ENCODE data around the gene MYO1G.

The MYO1G gene

GRCh38 chr7:44983742-44984477 is 5.1 kb upstream of the MYO1G start:
- Mint-ChIP-seq H3K27ac (ENCODE audit: low read depth) (peak overlapping the region; percentile 97), H3K4me3 (peak overlapping the region; percentile 94)

GRCh38 chr7:44982970-44983369 is 4.2 kb upstream of the MYO1G start:
- DNase-seq (ENCODE audit: low spot score in 2 of 2) (no peak), ATAC-seq (replicated peaks; ENCODE audit: extremely low read depth, poor library complexity, severe bottlenecking) (no peak)
- Mint-ChIP-seq H3K4me3 (peak overlapping the region; percentile 29), H3K4me1 (peaks cover 77% of the 10 kb centered on the region), H3K27ac (ENCODE audit: low read depth) (peak overlapping the region; percentile 64), H3K27me3 (no peaks in the 10 kb centered on the region), H3K9me3 (no peaks in the 10 kb centered on the region), H3K36me3 (ENCODE audit: insufficient read depth) (peaks cover 56% of the 10 kb centered on the region)

More at GRCh38 chr7:44983742-44984477, 5.1 kb upstream of the MYO1G start:
- H3K36me3 Mint-ChIP-seq (ENCODE audit: insufficient read depth): peaks cover 50% of the 10 kb centered on the region
- no peaks in the 10 kb centered on the region for H3K27me3 Mint-ChIP-seq
- H3K9me3 Mint-ChIP-seq: no peaks in the 10 kb centered on the region
- DNase-seq (ENCODE audit: low spot score in 2 of 2) (no peak), ATAC-seq (replicated peaks; ENCODE audit: extremely low read depth, poor library complexity, severe bottlenecking) (no peak)
- peaks cover 68% of the 10 kb centered on the region for H3K4me1 Mint-ChIP-seq

DNA sequence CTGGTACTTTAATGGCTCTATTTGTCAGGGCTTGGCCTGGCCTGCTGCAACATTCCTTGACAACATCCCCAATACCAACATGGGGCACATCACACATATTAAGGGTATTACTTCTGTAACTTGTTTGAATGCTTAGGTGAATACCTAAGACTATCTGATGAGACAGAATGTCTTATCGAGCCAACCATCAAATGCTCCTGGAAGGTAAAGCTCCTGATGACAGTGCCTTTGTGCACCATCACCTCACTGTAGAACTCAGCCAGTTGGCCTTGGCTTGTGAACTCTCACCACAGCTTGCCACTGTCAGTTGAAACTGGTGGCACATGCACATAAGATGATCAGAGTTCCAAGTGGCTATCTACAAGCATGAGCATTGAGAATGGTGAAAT is 3.7 kb upstream of the MYO1G start:
- Mint-ChIP-seq H3K4me3 (no peak overlapping the region), H3K4me1 (peaks cover 77% of the 10 kb centered on the region), H3K9me3 (no peaks in the 10 kb centered on the region), H3K27ac (ENCODE audit: low read depth) (peak overlapping the region; percentile 32), H3K27me3 (no peaks in the 10 kb centered on the region), H3K36me3 (ENCODE audit: insufficient read depth) (peaks cover 58% of the 10 kb centered on the region)
- no peak for DNase-seq (ENCODE audit: low spot score in 2 of 2)
- no peak for ATAC-seq (replicated peaks; ENCODE audit: extremely low read depth, poor library complexity, severe bottlenecking)

DNA sequence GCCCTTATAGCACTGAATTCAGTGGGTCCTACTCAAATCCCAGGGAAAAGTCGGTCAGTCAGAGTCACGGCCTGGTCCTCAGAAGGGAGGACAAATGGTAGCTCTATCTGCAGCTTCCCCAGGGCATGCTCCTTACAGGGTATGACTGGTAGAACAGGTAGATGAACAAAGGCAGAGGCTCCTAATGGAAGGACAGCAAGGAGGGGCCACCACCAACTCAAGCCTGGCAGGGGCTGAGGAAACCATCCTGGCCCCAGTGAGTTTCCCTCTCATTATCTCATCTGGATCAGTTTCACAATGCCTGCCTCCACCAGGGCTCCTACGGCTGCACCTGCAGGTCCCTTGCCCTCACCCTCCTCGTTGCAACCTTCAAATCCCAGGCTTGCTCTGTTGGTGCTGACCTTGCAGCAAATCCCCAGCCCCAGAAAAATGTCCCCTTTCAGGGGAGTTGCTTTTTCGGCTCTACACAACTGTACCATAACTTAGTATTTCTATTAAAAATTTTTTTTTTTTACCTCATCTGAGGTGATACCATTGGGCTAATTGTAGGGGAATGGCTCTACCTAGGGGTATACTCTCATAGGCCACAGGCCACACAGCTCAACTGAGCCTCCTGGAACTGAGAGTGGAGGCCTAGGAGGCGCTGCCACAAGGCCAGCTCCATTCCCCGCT is 2.4 kb upstream of the MYO1G start:
- Mint-ChIP-seq H3K27me3 (no peaks in the 10 kb centered on the region), H3K9me3 (no peaks in the 10 kb centered on the region), H3K4me1 (peaks cover 80% of the 10 kb centered on the region), H3K4me3 (peak overlapping the region; percentile 98), H3K36me3 (ENCODE audit: insufficient read depth) (peaks cover 59% of the 10 kb centered on the region), H3K27ac (ENCODE audit: low read depth) (peak overlapping the region; percentile 98)
- DNase-seq (ENCODE audit: low spot score in 2 of 2): no peak
- no peak for ATAC-seq (replicated peaks; ENCODE audit: extremely low read depth, poor library complexity, severe bottlenecking)

DNA sequence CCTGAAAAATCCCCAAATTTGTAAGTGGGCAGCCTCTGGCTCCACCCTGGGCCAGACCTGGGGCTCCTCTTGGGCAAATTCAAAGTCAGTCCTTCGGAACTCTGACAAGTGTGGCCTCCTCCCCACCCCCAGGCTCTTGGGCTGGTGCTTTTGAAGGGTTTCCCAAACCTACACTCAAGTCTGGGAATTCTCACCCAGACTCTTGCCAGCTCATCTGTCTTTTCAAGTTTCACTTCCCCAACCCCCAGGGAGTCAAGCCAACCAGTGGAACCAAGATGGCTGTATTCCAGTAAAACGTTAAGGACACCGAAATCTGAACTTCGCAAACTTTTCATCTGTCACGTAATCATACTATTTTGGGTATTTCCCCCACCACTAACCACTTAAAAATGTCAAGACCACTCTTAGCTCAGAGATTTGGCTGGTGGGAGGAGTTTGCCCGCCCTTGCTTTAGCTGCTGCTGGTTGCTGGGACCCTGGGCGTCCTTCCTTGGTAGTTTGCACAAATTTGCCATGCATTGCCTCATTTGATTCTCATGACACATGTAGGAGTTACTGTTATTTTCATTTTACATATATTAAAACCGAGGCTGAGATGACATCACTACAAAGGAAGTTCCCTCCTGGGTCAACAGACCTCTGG is 1.7 kb upstream of the MYO1G start:
- Mint-ChIP-seq H3K36me3 (ENCODE audit: insufficient read depth) (peaks cover 62% of the 10 kb centered on the region), H3K27me3 (no peaks in the 10 kb centered on the region), H3K4me1 (peaks cover 76% of the 10 kb centered on the region), H3K4me3 (peak overlapping the region; percentile 98), H3K27ac (ENCODE audit: low read depth) (peak overlapping the region; percentile 98), H3K9me3 (no peaks in the 10 kb centered on the region)
- ATAC-seq (replicated peaks; ENCODE audit: extremely low read depth, poor library complexity, severe bottlenecking): peak; percentile 47
- peak in 1 of 2 donors; percentile 77 for DNase-seq (ENCODE audit: low spot score in 2 of 2)

DNA sequence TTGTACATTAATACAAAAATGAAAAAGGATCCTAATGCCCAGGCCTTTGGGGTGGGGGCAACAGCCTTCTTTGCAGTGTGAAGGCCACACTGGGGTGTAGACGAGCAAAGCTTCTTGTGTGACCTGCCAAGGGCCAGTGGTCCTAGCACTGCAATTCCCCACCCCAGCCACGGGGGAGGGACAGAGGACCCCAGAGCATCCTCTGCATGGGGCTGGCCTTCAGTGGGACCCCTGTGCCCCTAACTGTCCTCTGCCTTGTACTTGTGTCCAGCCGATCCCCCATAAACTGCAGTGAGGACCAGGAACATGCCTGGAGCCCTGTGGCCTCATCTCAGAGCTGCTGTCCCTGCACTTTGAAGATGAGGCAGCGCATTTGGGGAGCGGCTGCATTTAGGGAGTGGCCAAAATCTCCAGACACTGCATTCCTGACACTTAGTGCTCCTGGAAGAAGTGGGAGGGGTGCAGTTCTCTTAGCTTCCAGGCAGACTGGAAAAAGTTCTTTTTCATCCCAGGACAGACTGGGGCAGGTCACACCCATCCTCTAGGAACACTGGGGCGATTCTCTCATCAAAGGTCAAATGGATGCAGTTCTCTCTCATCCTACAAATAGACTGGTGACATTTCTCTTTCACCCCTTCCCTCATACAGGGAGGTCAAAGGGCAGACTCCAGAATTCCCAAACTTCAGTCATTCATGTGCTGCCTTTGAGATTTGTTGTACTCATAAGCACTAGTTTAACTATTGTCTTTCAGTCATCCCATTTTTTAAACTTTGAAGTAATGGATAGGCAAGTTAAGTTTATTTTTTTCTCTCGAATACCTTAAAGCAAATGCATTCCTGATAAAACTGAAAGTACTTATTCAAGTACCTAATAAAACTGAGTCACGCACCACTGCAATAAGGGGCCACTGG is 922 bp upstream of the MYO1G start:
- DNase-seq (ENCODE audit: low spot score in 2 of 2) (no peak), ATAC-seq (replicated peaks; ENCODE audit: extremely low read depth, poor library complexity, severe bottlenecking) (no peak)
- peaks cover 72% of the 10 kb centered on the region for H3K4me1 Mint-ChIP-seq
- H3K9me3 Mint-ChIP-seq: no peaks in the 10 kb centered on the region
- H3K27me3 Mint-ChIP-seq: no peaks in the 10 kb centered on the region
- H3K4me3 Mint-ChIP-seq: peak overlapping the region; percentile 98
- H3K27ac Mint-ChIP-seq (ENCODE audit: low read depth): peak overlapping the region; percentile 98
- H3K36me3 Mint-ChIP-seq (ENCODE audit: insufficient read depth): peaks cover 63% of the 10 kb centered on the region

DNA sequence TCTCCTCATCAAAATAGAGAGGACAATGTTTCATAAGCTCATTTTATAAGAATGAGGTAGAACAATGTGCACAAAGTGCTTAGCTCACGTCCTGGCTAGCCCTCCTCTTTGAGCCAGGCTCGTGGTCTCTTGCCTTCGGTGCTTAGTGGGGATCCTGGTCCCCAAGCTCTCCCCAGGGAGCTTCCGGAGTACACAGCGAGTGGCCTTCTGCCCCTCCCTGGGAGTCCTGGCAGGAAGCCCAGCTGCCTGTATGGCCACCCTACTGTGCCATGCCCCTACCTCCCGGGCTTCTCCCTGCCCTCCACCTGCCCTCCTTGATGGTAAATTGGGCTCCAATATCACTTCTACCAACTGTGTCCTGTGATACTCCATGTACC is 868 bp downstream of the MYO1G start:
- Mint-ChIP-seq H3K4me3 (peak overlapping the region; percentile 98), H3K9me3 (no peaks in the 10 kb centered on the region), H3K36me3 (ENCODE audit: insufficient read depth) (peaks cover 62% of the 10 kb centered on the region), H3K4me1 (peaks cover 60% of the 10 kb centered on the region), H3K27ac (ENCODE audit: low read depth) (peak overlapping the region; percentile 98), H3K27me3 (no peaks in the 10 kb centered on the region)
- no peak for ATAC-seq (replicated peaks; ENCODE audit: extremely low read depth, poor library complexity, severe bottlenecking)
- no peak for DNase-seq (ENCODE audit: low spot score in 2 of 2)

- Mint-ChIP-seq H3K36me3 (ENCODE audit: insufficient read depth) (peaks cover 63% of the 10 kb centered on the region), H3K4me1 (peaks cover 61% of the 10 kb centered on the region), H3K27me3 (no peaks in the 10 kb centered on the region), H3K27ac (ENCODE audit: low read depth) (peak overlapping the region; percentile 98), H3K4me3 (peak overlapping the region; percentile 98), H3K9me3 (no peaks in the 10 kb centered on the region)
- DNase-seq (ENCODE audit: low spot score in 2 of 2) (peak in 1 of 2 donors; percentile 61), ATAC-seq (replicated peaks; ENCODE audit: extremely low read depth, poor library complexity, severe bottlenecking) (peak; percentile 47)
Measured at GRCh38 chr7:44977304-44977958, 1.4 kb downstream of the MYO1G start.

DNA sequence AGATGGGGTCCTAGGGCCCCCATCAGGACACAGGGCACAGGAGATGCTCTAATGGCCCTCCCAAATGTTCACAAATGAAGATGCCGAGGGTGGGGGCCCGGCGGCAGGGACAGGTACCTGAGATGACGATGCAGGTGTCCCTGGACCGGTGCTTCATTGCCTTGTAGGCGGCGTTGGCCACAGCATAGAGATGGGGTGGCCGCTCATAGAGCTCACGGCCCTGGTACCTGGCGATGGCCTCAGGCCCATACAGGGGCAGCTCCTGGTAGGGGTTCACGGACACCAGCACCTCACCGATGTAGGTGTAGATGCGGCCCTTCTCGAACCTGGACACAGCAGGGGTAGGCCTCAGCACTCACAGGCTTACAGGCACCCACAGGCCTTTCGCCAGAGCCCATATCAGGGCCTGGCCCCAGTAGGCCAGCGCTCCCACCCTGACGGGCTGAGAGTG is 2.0 kb downstream of the MYO1G start:
- Mint-ChIP-seq H3K27ac (ENCODE audit: low read depth) (peak overlapping the region; percentile 98), H3K36me3 (ENCODE audit: insufficient read depth) (peaks cover 59% of the 10 kb centered on the region), H3K4me1 (peaks cover 67% of the 10 kb centered on the region), H3K4me3 (peak overlapping the region; percentile 98), H3K9me3 (no peaks in the 10 kb centered on the region), H3K27me3 (no peaks in the 10 kb centered on the region)
- DNase-seq (ENCODE audit: low spot score in 2 of 2) (no peak), ATAC-seq (replicated peaks; ENCODE audit: extremely low read depth, poor library complexity, severe bottlenecking) (no peak)

DNA sequence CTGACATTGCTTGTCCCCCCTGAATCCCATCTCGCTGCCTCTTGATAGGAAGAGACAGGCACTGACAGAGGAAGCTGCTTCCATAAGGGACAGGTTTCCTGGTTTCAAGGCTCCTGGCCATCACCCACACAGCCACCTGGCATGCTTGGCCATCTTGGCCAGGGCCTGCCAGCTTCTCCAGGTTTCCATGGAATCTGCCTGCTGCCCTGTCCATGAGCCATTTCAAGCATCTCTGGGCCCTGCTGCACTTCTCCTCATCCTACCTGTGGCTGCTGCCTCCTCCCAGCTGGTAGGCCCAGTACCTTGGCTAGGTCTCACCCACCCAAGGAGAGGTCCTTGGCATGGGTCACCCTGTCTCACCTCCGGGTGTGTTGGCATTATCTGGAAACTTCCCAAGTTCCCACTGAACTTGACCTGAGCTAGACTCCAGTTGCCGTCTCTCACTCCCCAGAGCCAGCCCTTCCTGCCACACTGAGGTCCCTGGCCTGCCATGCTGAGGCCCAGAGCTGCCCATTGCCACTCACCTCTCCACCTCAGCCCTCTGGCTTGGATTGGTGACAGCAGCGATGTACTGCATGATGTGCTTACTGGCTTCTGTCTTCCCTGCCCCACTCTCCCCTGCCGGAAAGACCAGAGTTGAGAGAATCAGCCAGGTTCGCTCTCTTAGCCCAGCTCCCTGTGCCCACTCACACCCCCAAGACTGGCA is 2.6 kb downstream of the MYO1G start:
- H3K36me3 Mint-ChIP-seq (ENCODE audit: insufficient read depth): peaks cover 58% of the 10 kb centered on the region
- H3K27me3 Mint-ChIP-seq: no peaks in the 10 kb centered on the region
- H3K27ac Mint-ChIP-seq (ENCODE audit: low read depth): peak overlapping the region; percentile 98
- no peak for DNase-seq (ENCODE audit: low spot score in 2 of 2)
- ATAC-seq (replicated peaks; ENCODE audit: extremely low read depth, poor library complexity, severe bottlenecking): no peak
- H3K4me1 Mint-ChIP-seq: peaks cover 64% of the 10 kb centered on the region
- H3K4me3 Mint-ChIP-seq: peak overlapping the region; percentile 98
- no peaks in the 10 kb centered on the region for H3K9me3 Mint-ChIP-seq

DNA sequence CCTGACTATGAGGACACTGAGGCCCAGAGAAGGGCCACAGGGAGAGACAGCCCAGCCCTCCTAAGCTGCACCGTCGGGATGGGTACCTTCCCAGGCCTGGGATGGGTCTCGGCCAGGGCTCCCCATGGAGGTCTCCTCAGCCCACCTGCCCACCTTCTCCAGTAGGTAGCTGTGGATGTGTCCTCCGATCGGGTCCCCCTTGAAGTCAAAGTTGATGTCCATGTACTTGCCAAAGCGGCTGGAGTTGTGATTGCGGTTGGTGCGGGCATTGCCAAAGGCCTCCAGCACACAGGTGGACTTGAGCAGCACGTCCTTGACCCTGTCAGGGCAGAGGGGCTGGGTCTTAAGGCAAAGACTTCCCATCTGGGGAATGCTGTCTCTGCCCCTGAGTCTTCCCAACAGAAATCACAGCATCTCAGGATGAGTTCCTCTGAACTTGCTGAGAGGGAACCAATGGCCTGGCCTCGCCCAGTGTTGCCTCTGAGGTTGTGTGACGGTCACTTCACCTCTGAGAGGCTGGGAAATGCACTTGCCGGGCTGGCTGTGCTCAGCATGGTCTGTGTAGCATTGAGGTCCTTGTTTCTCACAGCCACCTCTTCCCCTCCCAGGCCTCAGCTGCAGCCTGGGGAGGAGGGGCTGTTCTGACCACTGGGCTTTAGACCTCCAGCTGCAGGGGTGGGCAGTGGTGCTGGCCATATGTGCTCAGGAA is 3.3 kb downstream of the MYO1G start:
- Mint-ChIP-seq H3K27me3 (no peaks in the 10 kb centered on the region), H3K36me3 (ENCODE audit: insufficient read depth) (peaks cover 60% of the 10 kb centered on the region), H3K4me1 (peaks cover 57% of the 10 kb centered on the region), H3K4me3 (peak overlapping the region; percentile 7), H3K27ac (ENCODE audit: low read depth) (peak overlapping the region; percentile 29), H3K9me3 (no peaks in the 10 kb centered on the region)
- no peak for DNase-seq (ENCODE audit: low spot score in 2 of 2)
- no peak for ATAC-seq (replicated peaks; ENCODE audit: extremely low read depth, poor library complexity, severe bottlenecking)
